Endothelial cell (in vitro differentiated cells): ENCODE data around the gene RBPJ. TPM values are rescaled to one million over a fixed set of nuclear protein-coding genes. Genes with fewer than 3 reads are reported as not detected.

Source experiments
- DNase-seq: peaks from one replicate; pipeline ENCODE4 v3.0.0; 2021; ENCODE audit warnings: low spot score
- H3K27ac Mint-ChIP-seq: one replicate; pipeline ENCODE4 v1.8.0; 2021; ENCODE audit warnings: mixed read lengths, inconsistent platforms; ENCODE audit not compliant: unreplicated experiment
- H3K27me3 Mint-ChIP-seq: one replicate; pipeline ENCODE4 v1.8.0; 2021; ENCODE audit warnings: mild to moderate bottlenecking, moderate library complexity, mixed read lengths, inconsistent platforms; ENCODE audit not compliant: unreplicated experiment
- H3K36me3 Mint-ChIP-seq: one replicate; pipeline ENCODE4 v1.8.0; 2021; ENCODE audit warnings: mild to moderate bottlenecking, low read depth, mixed read lengths, inconsistent platforms; ENCODE audit not compliant: unreplicated experiment
- H3K4me1 Mint-ChIP-seq: one replicate; pipeline ENCODE4 v1.8.0; 2021; ENCODE audit warnings: mild to moderate bottlenecking, mixed read lengths, inconsistent platforms; ENCODE audit not compliant: unreplicated experiment
- H3K4me3 Mint-ChIP-seq: one replicate; pipeline ENCODE4 v1.8.0; 2021; ENCODE audit warnings: mild to moderate bottlenecking, mixed read lengths, inconsistent platforms; ENCODE audit not compliant: unreplicated experiment
- H3K9me3 Mint-ChIP-seq: one replicate; pipeline ENCODE4 v1.8.0; 2021; ENCODE audit warnings: mixed read lengths, inconsistent platforms; ENCODE audit not compliant: unreplicated experiment
- CTCF ChIP-seq: fragments of 200-600 bp; sonication (generic); IDR thresholded peaks from one replicate; pipeline ENCODE4 v1.5.0; 2021; ENCODE audit warnings: antibody characterized with exemption; ENCODE audit not compliant: unreplicated experiment
- total RNA-seq: library from RNA; stranded (reverse); fragmentation: NEBNext Ultra II Directional; extraction: Animal tissue kit (Norgen Biotek cat#: 25700); gene quantifications from one replicate; pipeline ENCODE4 v1.2.1, GENCODE V29; 2021; ENCODE audit not compliant: unreplicated experiment

Gene RBPJ
- total RNA-seq, 1 donor from 2014 or later: 47.9 TPM

- Mint-ChIP-seq H3K4me3 (no peak overlapping the region), H3K9me3 (no peaks in the 10 kb centered on the region), H3K4me1 (no peaks in the 10 kb centered on the region), H3K27ac (no peak overlapping the region), H3K27me3 (peaks cover 4% of the 10 kb centered on the region), H3K36me3 (no peaks in the 10 kb centered on the region)
- no peak for DNase-seq
- TF ChIP-seq CTCF: peak; percentile 40
Observed at GRCh38 chr4:26459054-26459755, 138.4 kb downstream of the RBPJ start.

- H3K4me3 Mint-ChIP-seq: no peak overlapping the region
- no peak for DNase-seq
- TF ChIP-seq CTCF: no peak
- no peaks in the 10 kb centered on the region for H3K4me1 Mint-ChIP-seq
- no peaks in the 10 kb centered on the region for H3K36me3 Mint-ChIP-seq
- H3K27me3 Mint-ChIP-seq: peaks cover 5% of the 10 kb centered on the region
- H3K9me3 Mint-ChIP-seq: no peaks in the 10 kb centered on the region
- no peak overlapping the region for H3K27ac Mint-ChIP-seq
Observed at GRCh38 chr4:26459756-26460530, 139.1 kb downstream of the RBPJ start.

- H3K9me3 Mint-ChIP-seq: no peaks in the 10 kb centered on the region
- DNase-seq: no peak
- no peak overlapping the region for H3K27ac Mint-ChIP-seq
Observed at GRCh38 chr4:26462874-26463273, 142.1 kb downstream of the RBPJ start.

GRCh38 chr4:26463386-26463785 is 142.6 kb downstream of the RBPJ start:
- Mint-ChIP-seq H3K36me3 (no peaks in the 10 kb centered on the region), H3K27ac (no peak overlapping the region), H3K9me3 (no peaks in the 10 kb centered on the region), H3K4me3 (no peak overlapping the region), H3K4me1 (no peaks in the 10 kb centered on the region), H3K27me3 (peaks cover 10% of the 10 kb centered on the region)
- no peak for TF ChIP-seq CTCF
- DNase-seq: no peak

More at GRCh38 chr4:26462874-26463273, 142.1 kb downstream of the RBPJ start:
- TF ChIP-seq CTCF: no peak
- Mint-ChIP-seq H3K36me3 (no peaks in the 10 kb centered on the region), H3K4me1 (no peaks in the 10 kb centered on the region), H3K4me3 (no peak overlapping the region), H3K27me3 (peaks cover 9% of the 10 kb centered on the region)

GRCh38 chr4:26464420-26465095 is 143.7 kb downstream of the RBPJ start:
- Mint-ChIP-seq H3K27ac (no peak overlapping the region), H3K4me1 (no peaks in the 10 kb centered on the region), H3K27me3 (peaks cover 11% of the 10 kb centered on the region), H3K9me3 (no peaks in the 10 kb centered on the region), H3K4me3 (no peak overlapping the region), H3K36me3 (peaks cover 3% of the 10 kb centered on the region)
- DNase-seq: no peak
- TF ChIP-seq CTCF: no peak
